RCC 7860 (cell line): ENCODE measurements around the gene TGFBR3.
A peak's percentile ranks its signal among the peaks of the same experiment; 100 is the strongest.
"Not testable (repeated sequence)": the region's sequence is repeated elsewhere in the genome, so short reads cannot be mapped to it uniquely, and the experiment has no call there.

ENCODE experiments used
- DNase-seq: peaks from one replicate; pipeline ENCODE4 v3.0.0-alpha.2; 2015; ENCODE audit warnings: low spot score
- FAIRE-seq: peaks from 2 replicates; lab custom pipeline; 2012; peaks lifted over from hg19 to GRCh38; lab: Jason Lieb, UNC

The TGFBR3 gene

DNA sequence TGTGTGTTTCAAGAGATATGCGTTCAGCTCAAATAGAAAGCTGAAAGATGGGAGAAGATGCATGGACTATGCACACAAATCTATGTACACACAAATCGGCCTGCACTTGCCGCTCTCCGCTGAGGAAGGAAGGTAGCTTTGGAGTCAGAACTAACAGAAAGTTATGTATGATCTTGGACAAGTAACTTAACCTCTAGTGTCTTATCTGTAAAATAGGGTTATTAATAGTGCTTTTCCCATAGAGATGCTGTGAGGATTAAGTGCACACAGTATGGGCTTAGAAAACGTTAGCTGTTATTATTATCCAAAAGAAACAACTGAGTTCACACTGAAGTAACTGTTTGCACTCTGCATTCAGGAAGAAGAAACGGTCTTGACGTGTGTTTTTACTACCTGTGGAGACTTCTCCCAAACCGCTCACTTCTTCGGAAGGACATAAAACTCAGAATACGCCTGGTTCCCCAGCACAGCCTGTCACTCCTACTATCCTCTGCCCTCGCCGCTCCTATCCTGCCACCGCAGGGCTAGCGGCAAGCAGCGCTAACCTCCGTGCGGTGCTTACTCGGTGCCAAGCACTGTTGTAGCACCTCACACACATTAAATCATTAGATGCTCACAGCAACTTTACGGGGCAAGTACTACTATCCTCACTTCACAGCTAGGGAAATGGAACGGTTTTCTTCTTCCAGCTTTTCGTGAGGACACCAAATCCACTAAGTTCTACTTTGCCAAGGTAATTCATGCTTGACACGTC, 1.3 kb downstream of the TGFBR3 start:
- FAIRE-seq (no peak), DNase-seq (no peak)

DNA sequence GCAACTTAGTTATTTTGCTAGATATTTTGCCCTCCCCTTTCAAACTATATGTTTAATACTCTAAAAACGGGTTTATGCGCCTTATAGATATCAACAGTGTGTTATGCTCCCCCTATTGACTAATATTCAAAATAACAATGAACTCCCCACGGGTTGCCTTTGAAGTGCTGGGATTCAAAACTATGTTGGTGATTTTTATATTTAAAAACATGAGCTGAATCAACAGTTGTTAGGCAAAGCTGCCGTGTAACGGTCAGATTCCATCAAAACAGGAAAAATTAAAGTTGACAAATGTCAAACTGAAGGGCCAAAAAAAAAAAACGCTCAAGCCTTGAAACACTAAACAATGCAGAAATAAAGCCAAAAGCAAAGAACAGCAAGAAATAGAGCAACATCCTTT, 2.5 kb downstream of the TGFBR3 start:
- peak; percentile 35 for FAIRE-seq
- no peak for DNase-seq

DNA sequence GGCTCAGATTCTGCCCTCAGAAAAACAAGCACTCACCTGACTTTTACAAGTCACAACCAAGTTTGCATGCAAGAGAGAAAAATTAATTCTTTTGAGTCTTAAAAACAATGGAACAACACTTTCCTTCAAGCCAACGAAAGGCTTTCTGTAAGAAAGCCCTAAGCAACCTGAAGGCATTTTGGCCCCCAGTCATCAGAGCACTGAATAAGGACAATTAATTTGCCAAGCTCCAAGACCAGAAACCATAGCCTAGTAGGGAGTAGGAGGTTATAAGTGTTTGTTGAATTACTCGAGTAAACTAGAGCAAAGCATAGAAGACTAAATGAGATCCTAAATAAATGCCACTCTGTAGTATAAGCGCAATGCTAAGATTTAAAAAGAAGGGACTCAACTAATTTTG, 4.7 kb downstream of the TGFBR3 start:
- no peak for DNase-seq
- FAIRE-seq: no peak

DNA sequence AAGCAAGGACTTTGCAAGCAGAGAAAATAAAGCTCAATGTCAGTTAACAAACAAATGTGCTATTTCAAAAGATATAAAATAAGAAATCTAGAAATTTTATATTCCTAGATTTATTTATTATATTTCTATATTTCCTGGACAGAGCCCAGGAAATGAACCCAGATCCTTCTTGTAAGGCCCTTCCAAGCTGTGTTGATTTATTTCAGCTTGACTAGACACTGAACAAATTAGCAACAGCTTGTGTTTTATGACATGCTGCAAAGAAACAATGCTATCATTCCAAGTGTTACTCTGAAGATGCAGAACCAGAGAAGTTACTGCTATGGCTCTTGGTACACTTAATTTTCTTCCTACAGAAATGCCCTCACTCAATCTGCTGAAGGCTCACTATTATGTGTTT, 6.2 kb downstream of the TGFBR3 start:
- DNase-seq: no peak
- FAIRE-seq: no peak

DNA sequence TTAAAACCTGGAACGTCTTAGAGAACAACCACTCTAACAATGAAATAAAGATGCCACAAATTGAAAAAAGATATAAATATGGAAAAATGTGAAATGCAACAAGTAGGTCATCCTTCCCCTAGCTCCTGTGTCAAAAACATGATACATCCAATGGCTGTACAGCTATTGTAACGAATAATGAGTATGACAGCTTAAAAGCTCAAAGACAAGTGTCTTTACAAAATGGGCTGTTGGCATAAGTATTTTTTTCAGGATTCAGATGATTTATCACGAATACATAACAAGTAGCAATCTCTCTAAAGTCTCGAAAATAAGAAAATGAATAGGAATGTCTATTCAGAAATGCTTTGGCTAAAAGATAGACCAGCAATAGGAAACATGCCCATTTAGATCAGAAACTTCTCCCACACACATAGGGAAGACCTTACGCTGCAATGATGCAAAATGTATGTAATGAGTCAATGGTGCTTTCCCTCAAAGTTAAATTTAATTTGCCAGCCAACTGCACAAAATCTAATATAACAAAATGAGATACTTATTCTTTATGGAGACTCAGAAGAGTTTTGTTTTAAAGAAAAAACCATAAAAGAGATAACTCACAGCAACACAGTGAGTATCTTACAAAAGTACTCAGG, 8.3 kb downstream of the TGFBR3 start:
- DNase-seq (no peak), FAIRE-seq (no peak)

DNA sequence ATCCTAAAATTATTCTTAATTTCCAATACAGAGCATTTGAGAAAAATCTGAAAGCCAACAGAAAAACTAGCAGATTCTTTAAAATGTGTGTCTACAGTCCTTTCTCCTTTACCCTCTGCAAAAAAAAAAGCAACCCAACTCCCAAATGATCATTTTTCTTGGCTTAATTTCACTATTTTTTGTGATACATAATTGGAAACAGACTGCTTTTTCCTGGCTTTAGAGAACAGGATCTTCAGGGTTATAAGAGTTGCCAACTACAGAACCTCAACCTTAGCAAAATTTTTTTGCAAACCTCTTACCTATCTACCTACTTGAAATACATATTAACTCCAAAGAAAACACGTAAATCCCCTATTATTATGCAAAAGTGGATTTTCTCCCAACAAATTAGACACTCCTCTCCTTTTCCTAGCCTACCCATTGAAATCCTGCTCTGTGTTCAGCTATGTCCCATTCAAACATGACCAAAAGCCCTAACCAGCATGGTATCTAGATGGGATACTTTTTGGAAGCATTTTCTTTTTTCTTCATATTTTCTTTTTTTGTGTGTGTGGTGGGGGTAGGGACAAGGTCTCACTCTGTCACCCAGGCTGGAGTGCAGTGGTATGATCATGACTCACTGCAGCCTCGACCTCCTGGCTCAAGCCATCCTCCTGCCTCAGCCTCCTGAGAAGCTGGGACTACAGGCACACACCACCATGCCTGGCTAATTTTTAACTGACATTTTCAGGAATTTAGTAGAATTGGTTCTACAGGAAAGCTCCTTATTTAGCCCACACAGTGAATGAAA, 9.0 kb downstream of the TGFBR3 start:
- DNase-seq: no peak
- FAIRE-seq: no peak

DNA sequence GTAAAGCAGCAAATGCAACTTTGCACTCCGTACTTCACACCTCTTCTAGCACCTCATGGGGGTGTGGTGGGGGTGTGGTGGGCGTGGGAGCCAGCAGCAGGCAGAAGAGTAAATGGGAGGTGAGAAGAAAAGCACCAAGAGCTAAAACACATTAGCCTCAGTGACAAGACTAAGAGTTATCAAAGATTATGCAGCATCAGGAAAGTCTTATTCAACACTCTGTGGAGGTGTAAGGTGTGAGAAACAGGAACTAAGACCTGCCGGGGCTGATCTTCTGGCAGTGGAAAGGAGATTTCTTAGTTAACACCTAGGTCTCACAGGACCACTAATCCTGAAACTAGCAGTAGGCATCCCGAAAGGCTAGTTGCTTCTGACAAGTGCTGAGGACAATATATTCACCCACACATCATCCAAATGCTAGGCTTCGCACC, 9.9 kb downstream of the TGFBR3 start:
- no peak for FAIRE-seq
- DNase-seq: no peak

DNA sequence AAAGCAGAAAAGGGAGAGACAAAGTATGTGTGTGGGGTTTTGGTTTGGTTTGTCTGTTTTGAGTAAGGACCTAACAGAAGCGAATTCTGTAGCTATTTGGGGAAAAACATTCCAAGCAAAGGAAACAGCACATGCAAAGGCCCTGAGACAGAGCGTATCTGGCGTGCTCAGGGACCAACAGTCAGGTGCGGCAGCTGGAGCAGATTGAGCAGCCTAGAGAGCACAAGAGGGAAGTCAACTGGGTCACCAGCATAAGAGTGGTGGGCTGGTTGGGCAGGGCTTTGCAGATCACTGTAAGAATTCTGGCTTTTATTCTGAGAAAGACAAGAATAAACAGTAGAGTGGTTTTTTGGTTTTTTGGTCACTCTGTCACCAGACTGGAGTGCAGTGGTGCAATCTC, 11.8 kb downstream of the TGFBR3 start:
- no peak for DNase-seq
- FAIRE-seq: no peak

DNA sequence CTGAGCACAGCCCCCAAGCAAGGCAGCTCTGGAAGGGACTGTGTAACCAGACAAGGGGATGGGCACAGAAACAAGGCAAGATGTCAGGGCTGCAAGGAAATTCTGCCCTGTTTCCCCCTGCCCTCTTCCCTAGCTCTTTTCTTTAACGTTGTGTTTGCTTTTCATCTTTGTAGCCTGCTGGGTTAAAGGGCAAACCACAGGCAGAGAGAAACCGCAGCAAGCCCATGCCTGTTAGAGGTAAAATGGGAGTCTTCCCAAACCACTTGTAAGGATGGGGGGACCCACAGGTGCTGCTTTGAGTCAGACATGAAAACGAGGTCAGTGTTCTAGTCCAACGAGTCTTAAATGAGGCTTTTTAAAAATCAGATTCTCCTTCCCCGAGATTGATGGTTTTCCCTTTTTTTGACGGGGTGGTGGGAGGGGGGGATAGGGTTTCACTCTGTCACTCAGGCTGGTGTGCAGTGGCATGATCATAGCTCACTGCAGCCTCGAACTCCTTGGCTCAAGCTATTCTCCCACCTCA, 13.3 kb downstream of the TGFBR3 start:
- FAIRE-seq: no peak

DNA sequence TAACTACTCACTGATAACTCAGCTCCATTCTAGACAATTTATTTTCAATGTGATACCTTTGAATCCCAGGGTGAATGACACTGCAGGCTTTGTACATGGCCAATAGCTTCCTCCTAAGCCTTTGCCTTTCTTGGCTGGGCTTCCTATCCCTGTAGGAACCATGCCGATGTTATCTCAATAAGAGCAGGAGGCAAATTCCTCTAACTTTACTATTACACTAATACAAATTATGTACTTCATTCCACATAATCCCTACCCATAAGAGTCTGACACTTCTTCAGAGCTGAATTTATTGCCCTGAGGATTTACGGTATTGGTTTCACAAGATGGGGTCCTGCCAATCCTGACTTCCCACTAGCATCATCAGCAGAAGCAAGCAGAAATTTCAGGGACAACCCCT, 14.0 kb downstream of the TGFBR3 start:
- FAIRE-seq (no peak), DNase-seq (no peak)

More for the DNA sequence above, 13.3 kb downstream of the TGFBR3 start:
- no peak for DNase-seq

DNA sequence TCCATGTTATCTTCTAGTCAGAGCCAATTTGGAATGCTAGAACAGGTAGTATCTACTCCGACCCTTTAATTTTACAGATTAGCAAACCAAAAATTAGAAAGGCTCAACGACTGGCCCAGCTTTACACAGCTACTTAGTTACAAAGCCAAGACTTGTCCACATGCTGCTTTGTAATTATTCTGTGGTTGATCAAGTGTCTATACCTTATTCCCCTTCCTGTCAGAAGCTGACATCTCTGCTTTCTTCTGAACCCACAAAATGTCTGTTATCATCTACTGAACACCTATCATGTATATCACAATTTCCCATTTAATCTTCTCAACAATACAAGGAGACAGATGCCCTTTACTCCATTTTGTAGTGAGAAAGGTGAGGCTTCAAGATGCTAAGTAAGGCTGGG, 15.6 kb downstream of the TGFBR3 start:
- DNase-seq (no peak), FAIRE-seq (no peak)

DNA sequence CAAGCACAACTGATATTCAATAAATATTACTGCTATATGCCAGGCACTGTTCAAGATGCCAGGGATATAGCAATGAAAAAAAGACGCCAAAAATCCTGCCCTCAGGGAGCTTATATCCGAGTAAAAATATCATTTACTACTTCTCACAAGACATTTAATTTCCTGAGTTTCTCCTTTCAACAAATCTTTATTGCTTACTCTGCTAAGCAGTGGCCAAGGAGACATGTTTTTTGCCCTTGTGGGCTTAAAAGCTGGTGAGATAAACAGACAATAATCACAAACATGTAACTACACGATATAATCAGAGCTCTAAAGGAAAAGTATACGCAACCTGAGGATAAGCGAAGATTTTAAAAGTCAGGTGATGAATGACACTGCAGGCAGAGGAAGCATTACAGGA, 19.5 kb downstream of the TGFBR3 start:
- FAIRE-seq (no peak), DNase-seq (no peak)

DNA sequence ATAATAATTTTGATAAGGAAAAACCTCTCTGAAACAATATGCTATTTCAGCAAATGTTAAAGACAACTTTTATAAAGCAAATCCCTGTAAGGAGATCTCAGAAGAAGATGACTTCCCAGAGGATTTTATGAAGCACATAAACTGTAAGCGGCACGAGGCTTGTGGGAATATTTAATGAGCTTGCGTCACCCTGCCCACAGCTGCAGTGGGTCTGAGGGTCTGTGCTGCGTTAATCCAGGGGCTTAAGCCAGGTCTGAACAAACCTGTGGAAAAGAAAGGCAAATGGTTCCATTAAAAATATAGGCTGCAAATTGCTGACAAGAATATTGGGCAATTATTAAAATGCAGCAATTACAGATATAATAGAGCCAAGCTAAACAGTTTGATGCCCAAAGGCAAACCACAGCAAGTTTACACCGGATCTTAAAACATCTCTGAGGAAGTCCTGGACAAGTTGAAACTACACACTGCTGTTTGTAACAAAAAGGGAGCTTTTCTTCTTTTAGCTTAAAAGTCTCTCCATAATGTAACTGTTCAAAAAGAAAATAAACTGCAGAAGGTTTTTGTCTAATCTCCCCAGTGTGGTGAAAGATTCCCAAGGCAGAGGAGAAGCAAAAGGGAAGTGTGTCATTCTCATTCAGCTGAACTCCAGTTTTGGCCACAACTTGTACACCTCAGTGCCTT, 21.8 kb downstream of the TGFBR3 start:
- DNase-seq: no peak

DNA sequence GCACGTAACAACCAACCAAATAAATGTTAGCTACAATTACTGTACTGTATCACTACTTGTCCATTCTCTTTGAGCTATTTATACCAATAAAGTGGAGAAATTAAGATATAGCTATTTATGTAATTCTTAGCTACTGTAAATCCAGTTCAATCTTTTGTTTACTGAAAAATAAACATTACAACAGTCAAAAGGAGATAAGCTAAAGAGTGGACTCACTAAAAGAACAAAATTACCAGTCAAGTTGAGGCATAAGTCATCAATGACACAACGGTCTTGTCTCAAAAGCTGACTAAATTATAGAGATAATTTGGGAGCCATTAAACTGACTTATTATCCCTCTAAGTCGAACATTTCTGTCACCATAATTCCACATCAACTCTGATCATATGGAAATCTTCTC, 22.5 kb downstream of the TGFBR3 start:
- DNase-seq (no peak), FAIRE-seq (no peak)

More for the DNA sequence above, 21.8 kb downstream of the TGFBR3 start:
- no peak for FAIRE-seq

DNA sequence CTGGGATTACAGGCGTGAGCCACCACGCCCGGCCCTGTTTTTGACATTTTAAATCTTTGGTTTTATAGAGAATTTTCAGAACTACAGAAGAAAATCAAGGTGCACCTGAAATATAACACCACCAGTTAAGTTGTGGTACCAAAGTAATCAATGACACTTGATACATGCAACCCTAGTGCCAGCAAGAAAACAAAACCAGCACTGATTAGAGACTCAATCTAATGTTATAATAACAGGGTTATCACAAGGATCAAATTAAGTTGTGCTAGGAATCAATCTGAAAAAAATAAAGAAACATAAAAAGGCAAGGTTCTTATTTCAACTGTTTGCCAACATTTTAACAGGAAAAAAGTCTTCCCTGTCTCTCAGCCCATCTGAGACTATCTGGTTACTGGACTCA, 23.8 kb downstream of the TGFBR3 start:
- FAIRE-seq (no peak), DNase-seq (no peak)

DNA sequence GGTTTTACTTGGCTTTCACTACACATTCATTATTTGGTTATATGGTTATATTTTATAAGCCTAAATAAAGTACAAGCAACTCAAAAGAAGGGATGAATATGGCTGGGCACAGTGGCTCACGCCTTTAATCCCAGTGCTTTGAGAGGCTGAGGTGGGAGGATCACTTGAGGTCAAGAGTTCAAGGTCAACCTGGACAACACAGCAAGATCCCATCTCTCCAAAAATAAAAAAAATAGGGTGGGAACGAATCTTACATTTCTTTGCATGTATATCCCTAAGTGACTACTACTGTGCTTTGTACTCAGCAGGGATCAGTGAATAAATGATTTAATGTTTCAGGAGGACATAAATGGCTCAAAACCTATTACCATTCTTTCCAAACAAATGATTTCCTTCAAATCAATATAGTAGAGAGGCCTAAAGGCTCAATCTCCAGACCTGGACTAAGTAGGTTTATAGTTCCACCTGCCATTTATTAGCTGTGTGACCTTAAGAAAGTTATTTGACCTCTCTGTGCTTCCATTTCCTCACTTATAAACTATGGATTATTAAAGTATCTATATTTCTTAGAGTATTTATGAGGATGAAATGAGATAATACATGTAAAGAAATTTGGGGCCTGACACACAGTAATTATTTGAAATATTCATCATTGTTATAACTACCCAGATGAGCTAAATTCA, 28.3 kb downstream of the TGFBR3 start:
- DNase-seq (no peak), FAIRE-seq (no peak)

DNA sequence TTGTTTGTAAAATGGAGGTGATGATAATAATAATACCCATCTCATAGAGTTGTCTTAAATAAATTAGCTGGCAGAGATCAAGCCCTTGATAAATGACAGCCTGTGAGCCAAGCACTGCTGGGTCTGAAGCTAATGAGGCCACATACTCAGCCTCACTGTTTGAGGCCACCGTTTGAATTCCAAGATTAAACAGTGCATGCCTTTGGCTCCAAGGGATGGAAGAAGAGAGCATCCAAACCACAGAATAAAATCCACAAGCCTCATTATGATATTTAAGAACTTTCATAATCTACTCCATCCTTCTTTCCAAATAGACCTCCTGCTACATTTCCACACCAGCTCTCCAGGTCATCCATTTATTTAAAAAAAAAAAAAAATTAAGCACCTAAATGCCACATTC, 29.0 kb downstream of the TGFBR3 start:
- no peak for FAIRE-seq
- no peak for DNase-seq

DNA sequence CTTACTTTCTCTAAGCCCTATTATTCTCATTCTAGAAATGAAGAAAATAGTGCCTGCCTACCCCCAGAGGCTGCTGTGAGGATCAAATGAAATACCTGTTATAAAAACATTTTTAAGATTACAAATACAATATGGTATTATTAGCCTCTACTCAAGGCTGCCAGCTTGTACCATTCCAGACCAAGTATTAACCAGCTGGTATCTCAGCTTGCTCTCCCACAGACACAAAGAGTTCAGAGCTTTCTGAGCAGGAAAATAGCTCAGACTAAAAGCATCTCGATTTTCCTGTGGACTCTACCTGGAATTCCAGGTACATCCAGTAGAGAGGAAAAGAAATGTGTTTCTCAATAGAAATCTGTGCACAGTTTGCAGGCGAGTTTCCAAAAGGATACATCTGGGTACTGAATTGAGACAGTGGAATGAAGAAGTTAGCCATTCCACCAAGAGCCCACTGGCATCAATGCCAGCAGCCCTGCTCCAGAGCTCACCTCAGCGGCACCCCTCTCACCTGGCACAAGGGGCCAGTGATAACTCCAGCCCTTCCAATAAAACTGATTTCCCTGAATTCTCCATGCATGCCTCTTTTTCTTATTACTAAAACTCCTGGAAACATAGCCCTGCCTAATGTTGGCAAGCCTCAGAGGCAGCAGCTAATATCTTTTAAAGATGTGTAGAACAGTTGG, 31.0 kb downstream of the TGFBR3 start:
- no peak for DNase-seq
- no peak for FAIRE-seq

DNA sequence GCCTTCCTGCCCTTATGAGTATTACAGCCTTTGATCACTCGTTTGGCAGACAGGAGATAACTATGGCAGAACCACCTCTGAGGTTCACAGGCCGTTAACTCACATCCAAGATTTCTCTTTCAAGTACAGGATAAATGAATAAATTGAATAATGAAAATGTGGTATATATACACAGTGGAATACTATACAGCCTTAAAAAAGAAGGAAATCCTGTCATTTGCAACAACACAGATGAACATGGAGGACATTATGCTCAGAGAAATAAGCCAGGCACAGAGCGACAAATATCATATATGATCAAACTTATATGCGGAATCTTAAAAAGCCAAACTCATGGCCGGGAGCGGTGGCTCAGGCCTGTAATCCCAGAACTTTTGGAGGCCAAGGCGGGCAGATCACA, 32.6 kb downstream of the TGFBR3 start:
- FAIRE-seq: no peak

DNA sequence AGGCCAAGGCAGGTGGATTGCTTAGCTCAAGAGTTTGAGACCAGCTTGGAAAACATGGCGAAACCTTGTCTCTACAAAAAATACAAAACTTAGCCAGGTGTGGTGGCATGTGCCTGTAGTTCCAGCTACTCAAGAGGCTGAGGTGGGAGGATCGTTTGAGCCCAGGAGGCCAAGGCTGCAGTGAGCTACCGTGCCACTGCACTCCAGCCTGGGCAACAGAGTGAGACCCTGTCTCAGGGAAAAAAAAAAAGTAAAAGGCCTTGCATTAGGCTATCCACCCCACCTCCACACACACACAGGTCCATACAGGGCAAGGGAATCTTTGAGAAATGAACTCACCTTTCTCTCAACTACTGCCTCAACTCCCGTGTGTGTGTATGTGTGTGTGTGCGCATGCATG, 33.9 kb downstream of the TGFBR3 start:
- not testable (repeated sequence) for DNase-seq, FAIRE-seq

More for the DNA sequence above, 32.6 kb downstream of the TGFBR3 start:
- DNase-seq: no peak
